Activated CD4-positive, alpha-beta T cell treated with anti-CD3 and anti-CD28 coated beads, Interleukin-10, Interleukin-2, amounts not matched to agents 100 ng/mL and 50 ng/mL, durations not matched to agents 16 hours and 8 hours (primary cell): ENCODE measurements around the gene B3GALT2.

Experiments
- DNase-seq: peaks from one replicate; pipeline ENCODE4 v3.0.0-alpha.2; 2020

B3GALT2 gene

GRCh38 chr1:193181536-193181935 lies 4.9 kb downstream of the B3GALT2 start:
- DNase-seq: no peak

GRCh38 chr1:193179094-193179493 lies 7.3 kb downstream of the B3GALT2 start:
- DNase-seq: no peak

DNA sequence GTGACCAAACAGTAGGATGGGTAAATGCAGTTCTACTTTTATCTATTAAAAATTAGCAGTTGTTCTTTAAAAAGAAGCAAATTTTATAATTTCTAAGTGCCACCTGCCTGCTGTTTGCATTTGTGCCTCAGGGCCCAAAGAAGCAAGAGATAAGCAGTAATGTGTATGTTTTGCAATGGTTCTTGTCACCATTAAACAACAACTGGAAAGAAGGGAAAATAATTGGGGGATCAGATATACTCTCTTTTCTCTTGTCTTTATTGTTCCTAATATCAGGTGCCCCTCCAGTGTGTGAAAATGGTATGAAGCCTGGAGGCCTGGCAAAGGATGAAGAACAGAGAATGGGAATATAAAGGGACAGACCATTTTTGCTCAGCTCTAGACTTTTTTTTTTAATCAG lies 9.6 kb downstream of the B3GALT2 start:
- no peak for DNase-seq

- no peak for DNase-seq
Observed at GRCh38 chr1:193176113-193176512, 10.3 kb downstream of the B3GALT2 start.

GRCh38 chr1:193157360-193157759 lies 29.1 kb downstream of the B3GALT2 start:
- DNase-seq: no peak

DNA sequence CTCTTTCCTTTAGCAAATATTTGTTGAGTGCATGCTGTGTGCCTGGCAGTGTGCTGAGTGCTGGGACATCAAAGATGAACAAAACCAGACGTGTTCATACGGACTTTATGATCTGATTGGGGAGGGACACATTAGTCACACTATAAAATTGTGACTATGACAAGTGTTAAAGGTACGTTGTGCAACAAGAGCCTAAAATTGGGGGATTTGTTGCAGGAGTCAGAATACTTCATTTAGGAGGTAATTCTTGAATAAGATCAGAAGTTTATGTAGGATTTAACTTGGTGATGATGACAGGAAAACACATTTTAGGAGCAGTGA lies 29.6 kb downstream of the B3GALT2 start:
- DNase-seq: no peak

GRCh38 chr1:193156117-193156821 lies 30.1 kb downstream of the B3GALT2 start:
- no peak for DNase-seq

DNA sequence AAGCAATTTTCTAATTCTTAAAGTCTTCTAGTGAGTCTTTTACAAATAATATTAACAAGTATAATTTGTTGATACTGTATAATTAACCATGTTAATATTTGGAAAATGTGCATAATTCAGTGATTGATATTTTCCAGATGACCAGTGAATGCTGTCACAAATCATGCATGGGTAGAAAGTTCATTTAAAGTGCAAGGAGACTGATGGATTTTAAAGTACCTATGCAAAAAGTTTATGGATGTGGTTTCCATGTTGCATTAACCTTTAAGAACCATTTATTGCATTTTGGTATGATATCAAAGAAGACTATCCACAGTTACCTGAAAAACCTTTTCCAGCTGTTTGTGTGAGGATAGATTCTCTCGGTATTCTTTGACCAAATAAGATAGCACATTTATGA lies 41.4 kb downstream of the B3GALT2 start:
- DNase-seq: no peak

DNA sequence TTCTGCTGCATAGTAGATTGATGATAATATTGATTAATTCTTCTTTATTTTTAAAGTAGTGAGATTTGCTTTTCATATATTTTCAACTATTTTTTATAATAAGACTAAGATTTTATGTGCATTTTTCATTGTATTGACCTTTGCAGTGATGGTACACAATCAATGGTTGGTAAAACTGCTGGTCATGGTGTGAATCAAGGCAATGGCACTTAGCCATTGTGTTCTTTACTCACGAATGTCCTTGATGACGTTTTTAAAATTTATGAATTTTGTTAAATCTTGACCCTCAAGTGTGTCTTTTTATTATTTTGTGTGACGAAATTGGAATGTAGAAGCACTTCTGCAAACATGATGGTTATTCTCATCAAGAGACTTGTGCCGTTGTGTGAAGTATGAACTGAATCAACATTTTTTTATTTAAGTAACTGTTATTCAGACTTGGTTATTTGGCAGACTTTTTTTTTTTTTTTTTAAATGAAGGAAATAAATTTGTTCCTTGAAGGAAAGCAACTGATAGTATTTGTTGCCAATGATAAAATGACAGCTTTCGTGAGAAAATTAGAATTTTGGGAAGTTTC lies 42.0 kb downstream of the B3GALT2 start:
- no peak for DNase-seq

DNA sequence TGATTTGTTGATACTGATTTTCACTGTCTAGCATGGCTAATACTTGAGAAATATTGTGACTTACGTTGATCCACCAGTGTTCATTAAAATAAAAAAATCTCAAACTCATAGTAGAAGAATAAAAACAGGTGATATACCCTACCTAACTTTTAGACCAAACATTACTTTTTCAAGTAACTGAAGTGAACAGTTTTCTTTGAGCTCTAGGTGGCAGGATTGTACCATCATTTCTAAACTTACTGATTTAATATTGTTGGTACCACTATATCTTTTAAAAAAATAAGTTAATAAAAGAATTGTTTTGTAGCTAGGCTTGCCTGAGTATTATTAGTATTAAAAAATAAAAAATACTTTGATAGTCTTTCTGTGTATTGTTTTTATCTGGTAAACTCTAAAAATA lies 43.1 kb downstream of the B3GALT2 start:
- DNase-seq: no peak

DNA sequence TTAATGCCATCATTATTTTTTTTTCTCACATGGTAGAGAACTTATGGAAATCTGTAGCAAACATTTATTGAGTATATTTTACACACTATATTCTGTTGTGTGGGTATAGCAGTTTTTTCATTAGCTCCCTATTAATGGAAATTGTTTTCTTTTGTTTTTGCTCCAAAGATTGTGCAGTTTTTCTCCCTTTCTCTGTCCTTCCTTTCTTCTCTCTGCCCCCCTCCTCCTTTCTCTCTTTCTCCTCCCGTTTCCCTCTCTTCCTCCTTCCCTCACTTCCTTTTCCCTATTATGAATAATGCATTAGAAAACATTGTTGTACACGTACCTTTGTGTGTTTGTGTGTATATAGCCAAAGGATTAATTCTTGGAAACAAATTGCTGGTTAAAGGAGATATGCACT lies 44.0 kb downstream of the B3GALT2 start:
- no peak for DNase-seq

DNA sequence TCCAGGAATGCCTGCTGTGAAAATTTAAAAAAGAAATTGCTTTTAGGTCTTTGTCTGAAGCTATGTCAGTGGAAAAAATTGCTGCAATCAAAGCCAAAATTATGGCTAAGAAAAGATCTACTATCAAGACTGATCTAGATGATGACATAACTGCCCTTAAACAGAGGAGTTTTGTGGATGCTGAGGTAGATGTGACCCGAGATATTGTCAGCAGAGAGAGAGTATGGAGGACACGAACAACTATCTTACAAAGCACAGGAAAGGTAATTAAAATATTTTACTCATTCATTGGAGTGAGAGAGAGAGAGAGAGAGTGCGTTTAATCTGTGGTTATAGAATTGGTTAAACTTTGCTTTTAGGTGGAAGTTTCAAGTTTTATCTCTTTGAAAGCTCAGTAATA lies 44.6 kb downstream of the B3GALT2 start:
- DNase-seq: peak; percentile 36

DNA sequence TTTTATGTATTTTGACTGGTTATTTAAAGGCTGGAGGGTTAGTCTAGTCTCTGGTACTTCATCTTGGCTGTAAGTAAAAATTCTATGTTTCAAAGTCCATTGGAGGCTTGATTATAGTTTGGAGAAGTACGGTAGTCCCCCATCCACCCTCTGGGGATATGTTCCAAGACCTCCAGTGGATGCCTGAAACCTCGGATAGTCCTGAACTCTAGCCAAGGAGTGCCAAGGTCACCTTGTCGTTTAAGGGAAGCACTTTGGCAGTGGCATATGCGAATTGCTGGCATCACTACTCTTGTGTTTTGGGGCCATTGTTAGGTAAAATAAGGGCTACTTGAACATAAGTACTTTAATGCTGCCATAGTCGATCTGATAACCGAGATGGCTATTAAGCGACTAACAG lies 46.2 kb downstream of the B3GALT2 start:
- no peak for DNase-seq

DNA sequence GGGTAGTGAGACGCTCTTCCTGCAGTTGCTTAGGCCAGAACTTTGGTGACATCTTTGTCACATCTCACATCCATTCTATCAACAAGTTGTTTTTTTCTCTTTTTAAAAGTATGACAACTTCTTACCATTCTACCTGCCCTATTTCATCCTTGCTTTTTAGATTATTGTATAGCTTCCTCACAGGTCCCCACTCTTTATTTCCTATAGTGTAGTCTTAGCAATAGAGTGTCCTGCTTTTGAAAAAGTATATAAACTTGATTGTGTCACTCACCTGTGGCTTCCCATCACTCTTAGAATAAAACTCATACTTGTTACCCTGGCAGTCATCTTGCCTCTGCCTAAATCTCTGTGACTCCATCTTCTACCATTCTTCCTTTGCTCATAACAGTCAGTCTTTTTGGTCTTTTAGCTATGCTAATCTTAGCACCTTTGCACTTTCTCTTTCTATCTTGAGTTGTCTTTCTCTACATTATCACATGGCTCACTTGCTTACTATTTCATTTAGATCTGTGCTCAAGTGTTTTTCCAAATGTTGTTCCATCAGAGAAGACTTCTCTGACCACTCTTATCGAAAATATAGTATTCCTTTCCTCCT lies 55.0 kb downstream of the B3GALT2 start:
- no peak for DNase-seq
